ENCODE data around the gene KCNG2.

DNA sequence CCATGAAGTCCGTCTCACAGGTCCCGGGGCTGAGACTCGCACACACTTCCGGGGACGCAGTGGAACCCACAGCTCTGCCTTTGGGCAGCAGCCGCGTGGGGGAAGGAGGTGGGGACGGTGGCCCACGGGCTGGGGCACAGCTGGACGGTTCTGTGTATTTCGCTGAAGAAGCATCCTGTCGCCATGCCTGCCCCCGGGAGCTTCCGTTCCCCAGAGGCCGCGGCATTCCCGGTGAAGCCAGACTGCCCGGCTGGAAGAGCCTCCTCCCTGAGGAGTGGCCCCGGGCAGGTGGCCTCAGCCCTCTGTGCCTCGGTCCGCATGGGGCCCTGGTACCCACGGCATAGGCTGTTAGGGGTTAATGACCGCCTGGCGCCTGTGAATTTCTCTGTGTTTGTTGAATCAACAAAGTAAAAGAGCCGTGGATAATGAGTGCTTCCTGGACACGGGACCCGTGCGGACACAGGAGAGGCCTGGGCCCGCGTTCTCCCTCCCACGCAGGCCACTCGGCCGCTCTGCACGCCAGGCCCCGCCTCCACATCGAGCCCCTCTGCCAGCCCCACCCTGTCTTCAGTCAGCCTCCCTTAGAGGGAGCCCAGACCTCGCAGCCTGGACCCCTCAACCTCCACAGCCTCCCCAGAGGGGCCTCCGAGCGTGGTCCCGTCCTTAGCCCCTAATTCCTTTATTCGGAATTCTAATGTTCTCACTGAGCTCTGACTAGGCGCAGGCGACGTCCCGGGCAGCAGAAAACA lies 51.0 kb downstream of the KCNG2 start:
- TF ChIP-seq, protein P1, sequence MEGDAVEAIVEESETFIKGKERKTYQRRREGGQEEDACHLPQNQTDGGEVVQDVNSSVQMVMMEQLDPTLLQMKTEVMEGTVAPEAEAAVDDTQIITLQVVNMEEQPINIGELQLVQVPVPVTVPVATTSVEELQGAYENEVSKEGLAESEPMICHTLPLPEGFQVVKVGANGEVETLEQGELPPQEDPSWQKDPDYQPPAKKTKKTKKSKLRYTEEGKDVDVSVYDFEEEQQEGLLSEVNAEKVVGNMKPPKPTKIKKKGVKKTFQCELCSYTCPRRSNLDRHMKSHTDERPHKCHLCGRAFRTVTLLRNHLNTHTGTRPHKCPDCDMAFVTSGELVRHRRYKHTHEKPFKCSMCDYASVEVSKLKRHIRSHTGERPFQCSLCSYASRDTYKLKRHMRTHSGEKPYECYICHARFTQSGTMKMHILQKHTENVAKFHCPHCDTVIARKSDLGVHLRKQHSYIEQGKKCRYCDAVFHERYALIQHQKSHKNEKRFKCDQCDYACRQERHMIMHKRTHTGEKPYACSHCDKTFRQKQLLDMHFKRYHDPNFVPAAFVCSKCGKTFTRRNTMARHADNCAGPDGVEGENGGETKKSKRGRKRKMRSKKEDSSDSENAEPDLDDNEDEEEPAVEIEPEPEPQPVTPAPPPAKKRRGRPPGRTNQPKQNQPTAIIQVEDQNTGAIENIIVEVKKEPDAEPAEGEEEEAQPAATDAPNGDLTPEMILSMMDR (IDR thresholded peaks at IDR 0.05) = no peak
- TF ChIP-seq POLR2A (IDR thresholded peaks at IDR 0.05) = no peak
